GM04503 (cell line): ENCODE measurements around the gene TRPM1.

Experiments
- DNase-seq: peaks from one replicate; pipeline ENCODE4 v3.0.0-alpha.2; 2012; ENCODE audit warnings: low read depth

Gene TRPM1

DNA sequence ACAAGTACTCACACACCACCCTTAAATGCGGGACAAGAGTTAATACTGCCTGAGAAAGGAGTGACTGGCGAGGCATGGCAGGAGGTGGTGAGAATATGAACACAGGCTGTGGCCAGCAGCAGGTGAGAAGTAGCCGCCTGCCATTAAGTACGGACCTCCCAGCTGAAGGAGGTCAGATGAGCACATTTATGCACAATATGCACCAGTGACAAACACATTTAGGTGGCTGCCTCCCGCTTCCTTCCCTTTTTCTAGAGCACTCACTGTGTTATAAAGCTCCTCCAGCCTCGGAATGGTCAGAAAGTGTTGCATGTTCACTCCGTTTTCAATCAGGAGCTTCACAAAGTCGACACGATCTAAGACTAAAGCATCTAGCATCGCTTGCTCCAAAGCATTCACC is 52.4 kb downstream of the TRPM1 start:
- DNase-seq, result no peak

DNA sequence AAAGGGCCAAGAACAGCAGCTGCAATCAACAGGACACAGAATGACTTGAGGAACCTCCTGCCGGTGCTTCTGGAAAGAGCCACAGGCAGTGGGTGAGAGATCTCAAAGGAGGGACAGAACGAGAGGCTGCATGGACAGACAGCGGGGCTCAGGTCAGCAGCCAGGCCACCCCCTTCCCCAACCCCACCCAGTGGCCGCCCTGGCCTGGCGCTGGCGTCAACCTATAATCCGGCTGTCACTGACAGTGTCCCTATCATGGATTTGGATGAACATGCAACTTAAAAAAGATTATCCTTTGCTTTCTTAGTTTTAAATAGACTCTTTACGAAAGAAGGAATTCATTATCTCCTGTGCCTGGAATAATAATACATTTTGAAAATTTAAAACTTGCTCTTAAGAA is 54.1 kb downstream of the TRPM1 start:
- no peak for DNase-seq

DNA sequence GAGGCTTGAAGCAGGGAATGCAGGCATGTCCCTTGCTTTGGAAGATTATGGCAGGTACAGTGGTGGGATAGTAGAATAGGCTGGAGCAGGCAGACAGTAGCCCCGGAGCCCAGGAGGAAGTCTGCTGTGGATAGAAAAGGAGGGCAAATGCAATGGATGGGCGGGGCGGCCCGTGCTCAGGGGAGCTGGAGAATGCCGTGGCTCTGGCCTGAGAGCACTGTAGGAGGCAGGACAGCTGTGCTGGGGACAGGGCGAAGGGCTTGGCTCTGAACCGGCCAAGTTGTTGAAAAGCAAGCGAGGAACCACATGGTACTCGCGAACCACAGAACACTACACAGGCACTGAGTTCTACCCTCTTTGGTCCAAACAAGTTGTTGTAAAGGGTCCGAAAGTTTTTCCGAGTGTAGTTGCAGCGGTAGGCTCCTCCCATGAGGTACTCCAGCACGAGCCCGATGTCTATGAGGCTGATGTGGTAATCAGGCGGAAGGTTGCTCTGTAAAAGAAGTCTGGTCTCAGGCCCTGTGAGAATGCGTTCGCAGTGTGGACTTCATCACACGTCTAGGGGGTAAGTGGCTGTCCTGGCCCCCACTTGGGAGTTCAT is 54.7 kb downstream of the TRPM1 start:
- no peak for DNase-seq

DNA sequence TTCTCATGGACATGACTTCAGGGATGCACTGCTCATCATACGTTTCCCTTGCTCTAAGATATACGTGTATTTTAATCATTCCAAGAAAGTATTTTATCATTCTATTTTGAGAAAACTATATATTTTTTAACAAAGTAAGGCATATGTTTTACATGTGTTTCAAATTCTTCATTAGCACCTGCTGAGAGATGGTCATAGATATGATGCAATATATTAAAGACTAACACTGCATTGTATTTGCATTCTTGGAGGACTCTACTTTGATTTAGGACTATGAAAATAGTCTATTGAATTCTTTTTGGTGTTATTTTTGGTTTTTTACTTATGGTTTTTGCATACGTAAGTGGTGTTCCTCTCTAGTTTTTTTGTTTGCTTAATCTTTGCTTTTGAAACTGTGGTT is 55.9 kb downstream of the TRPM1 start:
- no peak for DNase-seq

DNA sequence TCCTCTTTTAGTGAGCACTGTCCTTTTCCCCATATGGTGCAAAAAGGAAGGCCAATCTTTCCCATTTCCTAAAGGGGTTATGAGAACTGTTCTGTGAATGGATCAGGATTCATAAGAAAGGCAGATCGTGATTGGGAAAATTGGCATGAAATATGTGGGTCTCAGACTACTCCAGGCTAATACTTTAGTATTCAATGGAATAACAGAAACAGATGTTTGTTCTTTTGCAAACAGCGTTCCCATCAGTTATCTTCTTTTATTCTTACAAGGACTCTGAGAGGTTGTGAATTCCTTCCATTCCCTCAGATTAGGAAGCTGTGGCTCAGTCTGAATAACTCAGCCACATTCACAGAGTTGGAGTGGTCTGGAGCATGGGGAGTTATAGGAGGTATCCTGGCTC is 58.8 kb downstream of the TRPM1 start:
- no peak for DNase-seq

DNA sequence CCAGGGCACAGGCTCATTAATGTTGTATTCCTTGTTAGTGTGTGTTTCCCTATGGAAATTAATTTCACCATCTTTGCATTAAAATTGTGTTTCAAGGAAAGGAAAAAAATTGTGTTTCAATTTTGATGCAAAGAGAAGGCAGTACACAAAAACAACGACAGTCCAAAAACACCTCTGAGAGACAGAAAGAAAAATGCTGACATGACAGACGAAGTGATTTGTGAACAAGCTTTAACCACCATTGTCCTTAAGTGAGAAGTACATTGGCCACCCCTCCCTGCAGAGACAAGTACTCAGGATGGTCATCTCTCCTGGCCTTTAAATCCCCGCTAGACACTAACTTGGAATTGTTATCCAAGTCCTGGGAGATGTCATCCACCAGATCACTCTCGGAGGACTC is 59.9 kb downstream of the TRPM1 start:
- no peak for DNase-seq

DNA sequence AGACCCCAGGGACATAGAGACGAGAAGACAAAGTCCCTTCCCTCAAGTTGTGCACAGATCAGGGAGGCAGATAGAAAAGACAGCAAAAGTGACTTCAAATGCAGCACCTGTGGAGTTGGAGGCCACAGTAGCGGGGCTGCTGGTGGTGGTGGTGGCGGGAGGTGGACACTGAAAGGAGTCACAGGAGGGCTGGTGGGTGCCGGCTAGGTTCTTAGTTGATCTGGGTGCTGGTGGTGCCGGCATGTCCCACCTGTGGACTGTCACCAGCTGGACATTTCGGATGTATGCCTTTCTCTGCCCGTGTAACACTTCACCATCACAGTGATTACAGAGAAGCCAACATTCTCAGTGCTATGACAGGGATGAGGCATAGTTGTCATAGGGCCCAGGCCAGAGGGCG is 60.9 kb downstream of the TRPM1 start:
- DNase-seq, result no peak

DNA sequence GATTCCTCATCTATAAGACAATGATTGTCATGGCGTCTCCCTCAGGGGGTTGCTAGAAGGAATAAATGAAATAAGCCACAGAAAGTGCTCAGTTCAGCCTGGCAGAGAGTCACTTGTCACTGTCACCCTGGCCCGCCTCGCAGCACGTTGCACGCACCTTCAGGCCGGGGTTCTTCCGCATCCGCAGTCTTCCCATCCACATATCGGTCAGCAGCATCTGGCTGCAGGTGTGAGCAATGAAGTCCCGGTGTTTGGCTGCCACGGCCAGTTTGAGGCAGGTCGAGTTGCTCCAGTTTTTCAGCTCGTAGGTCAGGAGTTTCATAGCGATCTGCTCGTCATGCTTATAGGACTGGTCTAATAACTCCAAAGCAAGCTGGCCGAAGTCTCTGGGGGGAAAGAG is 61.6 kb downstream of the TRPM1 start:
- no peak for DNase-seq

DNA sequence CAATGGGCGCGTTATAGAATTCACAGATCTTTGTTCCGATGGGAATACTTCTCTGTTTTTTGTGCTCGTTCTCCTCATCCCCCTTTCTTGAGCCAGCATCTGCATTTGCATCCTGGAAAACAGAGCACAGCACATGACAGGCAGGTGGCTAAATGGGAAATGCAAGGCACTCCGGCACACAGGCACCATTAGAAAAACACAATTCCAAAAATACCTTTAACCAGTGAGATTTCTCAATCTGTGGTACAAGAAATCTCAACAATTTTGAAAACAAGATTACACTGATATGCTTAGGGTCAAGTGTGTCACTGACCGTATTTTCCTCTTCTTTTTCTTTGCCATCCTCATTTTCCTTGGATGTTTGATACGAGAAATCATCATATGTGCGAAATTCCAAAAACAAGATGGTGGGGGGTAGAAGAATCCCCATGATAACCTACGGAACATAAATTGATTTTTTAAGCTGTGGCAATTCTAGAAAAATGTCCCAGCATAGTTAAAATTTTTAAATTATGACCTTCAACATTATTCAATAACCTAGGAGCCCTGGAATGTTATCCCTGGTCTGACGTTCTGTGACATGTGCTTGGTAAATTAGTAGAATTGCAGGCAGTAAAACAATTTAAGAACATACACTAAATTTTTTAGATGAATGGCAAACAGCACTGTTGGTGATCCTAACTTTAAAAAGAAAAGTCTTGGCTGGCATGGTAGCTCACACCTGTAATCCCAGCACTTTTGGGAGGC is 63.6 kb downstream of the TRPM1 start:
- no peak for DNase-seq

DNA sequence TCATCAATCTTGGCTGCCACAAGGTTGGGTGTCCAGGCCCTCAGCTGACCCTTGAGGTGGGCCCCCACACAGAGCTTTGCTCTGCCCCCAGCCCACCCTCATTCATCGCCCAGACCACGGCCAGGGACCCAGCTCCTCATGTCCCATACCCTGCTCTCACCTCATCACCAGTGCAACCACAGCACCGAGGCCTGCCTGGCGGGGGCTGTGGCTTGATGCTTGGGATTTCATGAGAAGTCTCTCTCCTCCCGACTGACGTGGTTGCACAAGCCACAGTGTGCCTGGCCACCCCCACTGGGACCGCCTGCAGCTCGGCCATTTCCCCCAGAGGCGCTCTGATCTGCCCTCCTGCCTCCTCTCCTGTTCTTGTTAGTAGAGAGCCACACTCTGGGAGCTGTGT is 64.7 kb downstream of the TRPM1 start:
- no peak for DNase-seq

DNA sequence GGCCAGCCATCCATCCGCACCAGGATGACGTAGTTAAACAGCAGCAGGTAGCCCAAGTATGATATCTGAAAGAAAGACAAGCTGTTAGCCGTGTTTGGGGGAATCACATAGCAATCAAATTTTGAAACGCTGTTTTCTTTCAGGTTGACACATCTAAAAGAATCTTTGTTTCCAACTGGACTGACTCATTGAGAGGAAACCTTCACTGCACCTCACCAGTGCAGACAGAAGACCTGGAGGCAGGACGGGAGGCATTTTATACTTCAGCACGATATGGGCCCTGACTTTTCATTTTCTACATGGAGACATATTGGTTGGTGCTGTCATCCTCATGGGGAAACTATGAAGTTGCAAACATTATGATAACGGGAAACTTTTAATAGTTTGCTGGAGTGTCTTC is 65.9 kb downstream of the TRPM1 start:
- DNase-seq, result no peak

DNA sequence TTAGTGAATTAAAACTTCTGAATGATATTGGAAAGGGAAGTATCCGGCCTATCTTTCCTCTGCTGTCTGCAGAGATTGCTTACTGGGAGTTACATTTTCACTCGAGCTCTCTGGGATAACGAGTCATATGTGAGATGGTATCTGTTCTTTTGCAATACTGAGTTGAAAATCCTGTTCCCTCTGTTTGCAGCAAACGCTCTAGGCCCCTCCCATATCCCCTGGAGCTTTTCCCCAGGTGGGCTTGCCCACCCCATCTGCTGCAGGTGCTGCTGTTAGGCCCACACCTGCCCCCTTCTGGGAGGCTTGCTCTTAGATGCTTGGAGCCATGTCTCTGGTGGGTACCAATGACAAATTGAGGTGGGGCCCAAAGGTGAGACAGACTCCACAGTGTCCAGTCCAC is 67.4 kb downstream of the TRPM1 start:
- DNase-seq, result no peak

DNA sequence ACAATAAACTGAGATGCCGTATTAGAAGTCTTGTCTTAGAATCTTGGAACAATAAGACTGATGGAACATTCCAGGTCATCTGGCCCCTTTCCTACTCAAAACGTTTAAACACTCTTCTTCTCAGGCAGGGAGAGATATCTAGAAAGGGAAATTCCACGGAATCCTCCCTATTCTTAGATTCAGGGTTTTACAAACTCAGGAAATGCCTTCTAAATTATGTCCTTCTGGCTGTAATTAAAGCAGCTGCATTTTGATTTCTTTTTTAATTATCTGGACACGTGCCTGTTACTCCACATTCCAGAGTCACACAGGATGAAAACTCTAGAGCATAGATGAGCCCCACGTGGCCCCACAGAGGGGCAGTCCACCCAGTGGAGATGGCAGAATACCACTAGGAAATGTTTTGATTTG is 68.6 kb downstream of the TRPM1 start:
- peak; percentile 88 for DNase-seq

DNA sequence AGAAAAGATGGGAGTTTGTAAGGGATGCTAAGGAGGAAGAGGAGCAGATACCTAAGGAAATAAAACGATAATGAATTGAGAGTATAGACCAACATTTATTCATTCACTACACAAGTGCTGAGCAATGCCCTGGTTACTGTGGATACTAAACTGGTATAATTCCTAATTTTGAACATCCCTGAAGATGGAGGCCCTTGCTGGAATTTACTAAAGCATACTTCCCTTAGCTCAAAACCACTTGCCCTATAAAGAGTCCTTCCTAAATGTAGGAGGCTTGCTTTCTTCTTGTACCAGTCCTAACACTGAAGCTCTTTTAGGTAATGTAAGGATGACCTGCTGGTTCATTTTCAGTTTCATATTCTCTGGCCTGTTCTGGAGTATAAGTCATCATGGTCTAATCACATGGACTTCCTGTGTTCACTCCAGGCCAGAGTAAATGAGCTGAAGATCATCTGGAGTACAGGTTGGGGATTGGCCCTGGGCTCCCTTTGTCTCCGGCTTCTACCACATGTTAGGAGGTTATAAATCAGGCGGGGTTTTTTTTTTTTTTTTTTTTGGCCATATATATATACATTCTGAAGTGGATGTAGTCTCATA is 70.0 kb downstream of the TRPM1 start:
- DNase-seq, result no peak

DNA sequence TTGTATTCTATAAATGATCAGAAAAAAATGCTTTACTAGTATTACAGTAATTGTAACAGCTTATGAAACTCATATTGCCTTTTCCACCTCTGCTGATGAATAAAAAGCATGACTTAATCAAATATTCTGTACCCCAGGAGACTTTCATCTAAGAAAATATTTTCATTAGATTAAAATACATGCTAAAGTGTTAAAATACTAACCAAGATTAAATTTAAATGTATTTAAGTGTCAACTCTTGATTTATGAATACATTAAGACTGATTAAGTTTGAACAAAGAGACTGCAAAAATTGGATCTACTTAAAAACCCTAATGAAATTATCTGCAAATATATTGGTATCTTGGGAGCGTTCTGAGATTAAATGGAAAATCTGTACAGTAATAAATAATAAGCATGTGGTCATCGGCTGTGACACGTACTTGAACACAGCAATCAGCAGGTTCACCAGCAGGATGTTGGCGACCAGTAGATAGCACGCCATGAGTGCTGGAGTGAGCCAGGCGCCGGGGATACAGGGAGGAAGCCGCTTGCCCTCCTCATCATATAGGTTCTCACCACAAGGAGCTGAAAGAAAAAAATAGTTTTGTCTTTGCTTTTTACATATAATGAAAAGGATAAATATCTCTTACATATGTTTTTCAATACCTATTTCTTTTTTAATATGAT is 73.5 kb downstream of the TRPM1 start:
- DNase-seq, result no peak

DNA sequence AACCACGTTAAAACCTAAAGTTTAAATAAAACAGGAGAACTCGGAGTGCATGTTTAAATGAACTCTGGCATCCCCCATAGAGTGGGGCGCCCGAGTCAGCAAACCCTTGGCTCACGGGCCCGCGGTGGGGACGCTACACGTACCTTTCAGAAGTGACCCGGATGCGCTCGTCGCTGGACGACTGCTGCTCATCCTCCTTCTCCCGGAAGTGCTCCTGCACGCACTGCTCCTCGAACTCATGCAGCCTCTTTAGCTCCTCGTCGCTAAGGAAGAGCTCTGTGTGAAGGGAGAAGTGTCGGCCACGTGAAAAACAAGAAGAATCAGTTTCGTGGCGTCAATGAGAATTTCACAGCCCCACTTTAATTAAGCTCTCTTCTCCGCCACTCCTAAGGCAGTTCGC is 75.5 kb downstream of the TRPM1 start:
- no peak for DNase-seq

DNA sequence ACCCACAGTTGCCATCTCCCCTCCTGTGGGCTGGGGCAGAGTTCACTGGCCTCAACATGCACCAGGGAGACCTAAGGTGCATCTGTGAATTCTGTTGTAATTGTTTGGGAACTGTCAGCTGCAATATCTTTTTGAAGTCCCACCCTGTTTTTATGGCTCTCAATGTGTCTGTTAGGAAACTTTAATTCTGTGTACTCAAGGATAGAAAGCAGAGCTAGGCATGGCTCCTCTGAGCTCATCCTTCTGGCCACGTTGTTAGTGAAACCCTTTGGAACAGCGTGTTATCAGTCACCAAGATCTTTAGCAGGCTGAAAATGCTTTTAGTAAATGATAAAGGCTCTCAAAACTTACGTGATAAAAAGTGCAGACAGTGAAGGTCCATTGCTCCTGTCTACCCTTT is 76.5 kb downstream of the TRPM1 start:
- no peak for DNase-seq

DNA sequence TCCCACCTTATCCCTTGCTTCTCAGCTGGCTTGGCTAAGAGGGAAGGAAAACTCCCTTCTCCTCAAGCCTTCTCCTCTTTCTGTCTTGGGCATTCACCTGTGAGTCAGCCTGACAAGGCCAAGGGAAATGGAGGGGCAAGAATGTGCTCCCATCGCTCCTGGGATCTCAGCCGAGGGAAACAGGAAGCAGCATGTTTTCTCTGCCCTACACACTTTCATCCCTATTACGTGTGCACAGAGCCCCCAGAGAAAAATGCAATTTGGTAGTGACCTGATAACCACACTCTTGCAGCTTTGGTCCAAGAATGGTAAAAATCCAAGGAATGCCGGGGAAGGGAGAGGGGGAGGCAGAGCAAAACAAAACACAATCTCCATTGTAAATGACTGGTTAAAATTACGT is 77.2 kb downstream of the TRPM1 start:
- peak; percentile 94 for DNase-seq

DNA sequence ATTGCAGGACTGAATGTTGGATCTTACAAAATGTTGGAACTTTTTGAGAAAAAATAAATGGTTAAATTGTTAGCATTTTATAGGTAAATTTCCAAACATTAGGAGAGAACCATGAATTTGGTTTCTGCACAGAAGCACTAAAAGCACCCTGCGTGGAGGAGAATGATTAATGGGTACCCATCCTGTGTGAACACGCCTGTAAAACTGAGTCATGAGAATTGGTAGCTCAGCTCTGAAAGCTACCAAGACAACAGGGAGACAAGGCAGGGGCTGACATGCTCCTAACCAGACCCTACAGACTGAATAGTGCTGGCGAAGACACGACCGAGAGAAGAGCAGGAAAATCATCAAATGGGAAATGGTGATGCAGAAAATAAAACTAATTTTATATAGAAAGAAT is 77.7 kb downstream of the TRPM1 start:
- no peak for DNase-seq

DNA sequence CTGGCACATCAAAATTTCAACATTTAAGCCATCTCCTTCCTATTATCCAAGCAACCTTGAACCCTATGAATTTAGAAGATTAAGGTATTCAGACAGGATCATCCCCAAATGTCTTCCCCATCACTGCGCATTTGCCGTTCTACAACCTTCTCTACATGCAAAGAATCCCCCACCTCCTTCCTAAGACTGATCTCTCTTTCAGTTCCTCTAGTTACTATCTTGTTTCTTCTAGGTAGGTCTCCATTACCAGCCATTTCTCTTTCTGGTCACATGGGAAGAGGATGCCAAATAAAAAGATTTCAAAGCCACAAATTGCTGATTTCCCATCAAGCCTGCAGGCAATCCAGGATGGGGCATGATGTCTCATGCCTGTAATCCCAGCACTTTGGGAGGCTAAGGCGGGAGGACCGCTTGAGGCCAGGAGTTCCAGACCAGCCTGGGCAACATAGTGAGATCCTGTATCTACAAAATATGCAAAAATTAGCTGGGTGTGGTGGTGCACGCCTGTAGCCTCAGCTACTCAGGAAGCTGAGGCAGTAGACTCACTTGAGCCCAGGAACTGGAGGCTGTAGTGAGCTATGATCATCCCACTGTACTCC is 80.4 kb downstream of the TRPM1 start:
- DNase-seq, result no peak

DNA sequence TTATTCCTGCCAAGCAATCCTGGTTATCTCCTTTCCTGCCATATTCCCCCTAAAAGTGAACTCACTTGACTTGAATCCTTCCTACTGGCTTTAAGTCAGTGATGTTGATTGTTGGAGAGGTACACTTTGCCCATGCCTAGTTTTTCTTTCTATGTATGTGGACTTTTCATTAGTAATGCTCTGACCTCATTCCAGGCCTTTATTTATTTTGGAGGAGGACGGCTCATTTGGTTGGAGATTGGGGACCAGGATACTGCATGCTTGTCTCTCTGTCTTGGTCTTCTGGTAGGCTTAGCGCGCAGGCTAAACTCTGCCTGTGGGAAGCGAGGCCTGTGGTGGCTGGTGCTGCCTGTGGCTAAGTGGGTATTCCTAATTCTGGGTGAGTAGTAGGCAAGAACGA is 81.0 kb downstream of the TRPM1 start:
- no peak for DNase-seq

DNA sequence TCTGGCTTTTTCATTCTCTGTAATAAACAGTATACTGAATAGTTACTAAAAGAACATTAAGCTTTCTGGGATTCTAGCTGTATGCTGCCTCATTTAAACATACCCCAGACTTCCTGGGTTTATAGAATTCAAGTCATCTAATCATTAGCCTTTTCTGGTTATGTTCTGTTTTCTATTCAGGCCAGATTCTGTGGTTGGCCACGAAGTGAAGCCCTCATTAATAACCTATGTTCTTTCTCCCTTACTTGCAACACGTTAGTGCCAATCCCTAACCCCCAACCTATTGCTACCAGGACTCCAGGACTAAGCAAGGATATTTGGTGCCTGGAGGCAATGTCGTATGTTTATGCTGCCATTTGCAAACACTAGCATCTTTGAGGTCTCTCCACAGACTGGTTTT is 81.5 kb downstream of the TRPM1 start:
- no peak for DNase-seq

DNA sequence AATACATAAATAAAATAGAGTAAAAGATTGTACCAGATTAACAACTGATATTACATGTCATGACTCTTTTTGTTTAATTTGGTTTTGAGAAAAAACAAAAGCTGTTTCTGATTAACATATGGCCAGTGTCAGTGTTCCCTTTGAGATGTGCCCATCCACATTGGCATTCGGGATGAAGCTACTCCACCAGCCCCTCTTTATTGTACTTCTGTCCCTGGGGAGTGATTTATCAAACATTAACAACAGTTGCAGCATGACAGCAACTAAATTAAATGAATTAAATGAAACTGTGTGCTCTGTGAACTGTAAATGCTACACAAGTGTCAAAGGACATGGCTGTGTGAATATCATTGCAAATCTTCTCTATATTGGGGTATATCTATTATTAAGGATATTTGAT is 84.2 kb downstream of the TRPM1 start:
- no peak for DNase-seq
